ENCODE measurements around the gene TMEM41B. TPM values are rescaled to one million over a fixed set of nuclear protein-coding genes. Genes with fewer than 3 reads are reported as not detected.

TMEM41B gene
- total RNA-seq, 1 experiment from 2014 or later, result 55.1 TPM

DNA sequence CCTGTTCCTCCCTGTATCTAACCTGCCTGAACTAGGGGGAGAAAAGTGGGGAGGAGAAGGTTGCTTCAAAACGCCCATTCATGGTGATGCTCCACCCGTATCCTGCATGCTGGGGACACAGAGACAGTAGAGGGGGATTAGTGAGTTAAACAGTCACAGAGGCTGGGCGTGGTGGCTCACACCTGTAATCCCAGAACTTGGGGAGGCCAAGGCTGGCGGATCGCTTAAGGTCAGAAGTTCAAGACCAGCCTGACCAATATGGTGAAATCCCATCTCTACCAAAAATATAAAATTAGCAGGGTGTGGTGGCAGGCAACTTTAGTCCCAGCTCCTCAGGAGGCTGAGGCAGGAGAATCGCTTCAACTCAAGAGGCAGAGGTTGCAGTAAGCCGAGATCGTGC is 47.5 kb downstream of the TMEM41B start:
- TF ChIP-seq EZH2 (IDR thresholded peaks at IDR 0.05; ENCODE audit: borderline replicate concordance, low read depth, low read length, poor library complexity, severe bottlenecking), result no peak
- no peak for TF ChIP-seq CTCF (conservative IDR thresholded peaks at IDR 0.05; ENCODE audit: low read depth, low read length)
- BruUV-seq (replicated peaks), result no TSS peak
- intact Hi-C loops (cut with micrococcal nuclease; ENCODE audit: unreplicated experiment), result no loop called here

DNA sequence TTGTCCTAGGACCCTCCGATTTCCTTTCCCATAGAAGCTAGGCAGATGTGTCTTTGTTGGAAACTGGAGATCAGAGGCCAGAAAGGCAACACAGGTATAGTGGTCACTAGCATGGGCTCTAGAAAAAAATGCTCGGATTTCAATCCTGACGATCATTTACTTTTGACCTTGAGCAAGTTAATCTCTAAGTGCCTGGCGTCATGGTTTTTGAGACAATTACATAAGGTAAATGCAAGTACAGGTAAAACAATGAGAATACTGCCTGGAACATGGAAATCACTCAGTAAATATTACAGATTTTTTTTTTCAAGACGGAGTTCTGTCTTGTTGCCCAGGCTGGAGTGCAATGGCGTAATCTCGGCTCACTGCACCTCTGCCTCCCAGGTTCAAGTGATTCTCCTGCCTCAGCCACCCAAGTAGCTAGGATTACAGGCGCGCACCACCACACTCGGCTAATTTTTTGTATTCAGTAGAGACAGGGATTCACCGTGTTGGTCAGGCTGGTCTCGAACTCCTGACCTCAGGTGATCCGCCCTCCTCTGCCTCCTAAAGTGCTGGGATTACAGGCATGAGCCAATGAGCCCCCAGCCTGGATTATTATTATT is 48.2 kb downstream of the TMEM41B start:
- Histone ChIP-seq H3K9me3 (ENCODE audit: low read depth, low read length, poor library complexity, severe bottlenecking) (no peaks in the 10 kb centered on the region), H3K27ac (ENCODE audit: low read depth, low read length, poor library complexity, severe bottlenecking) (no peak overlapping the region), H3K27me3 (replicated peaks; ENCODE audit: insufficient read depth, low read depth, low read length, poor library complexity) (no peaks in the 10 kb centered on the region), H3K4me3 (ENCODE audit: low read depth, low read length, poor library complexity, severe bottlenecking) (no peak overlapping the region), H3K4me1 (ENCODE audit: insufficient read depth, low read length, poor library complexity, severe bottlenecking) (peaks cover 15% of the 10 kb centered on the region), H3K36me3 (ENCODE audit: insufficient read depth, low read length, poor library complexity, severe bottlenecking) (no peaks in the 10 kb centered on the region)
- no peak for DNase-seq (ENCODE audit: low spot score)
- POLR2A ChIA-PET (ENCODE audit: low non-redundant PET), result no interaction called here
- TF ChIP-seq EZH2 (IDR thresholded peaks at IDR 0.05; ENCODE audit: borderline replicate concordance, low read depth, low read length, poor library complexity, severe bottlenecking) (no peak), CTCF (conservative IDR thresholded peaks at IDR 0.05; ENCODE audit: low read depth, low read length) (no peak)
- CTCF ChIA-PET, result no interaction called here
- TSS peak; percentile 80 for BruUV-seq (replicated peaks)
- intact Hi-C loops (cut with micrococcal nuclease; ENCODE audit: unreplicated experiment), result no loop called here

More for the DNA sequence above, 47.5 kb downstream of the TMEM41B start:
- Histone ChIP-seq H3K27me3 (replicated peaks; ENCODE audit: insufficient read depth, low read depth, low read length, poor library complexity) (no peaks in the 10 kb centered on the region), H3K36me3 (ENCODE audit: insufficient read depth, low read length, poor library complexity, severe bottlenecking) (no peaks in the 10 kb centered on the region), H3K4me1 (ENCODE audit: insufficient read depth, low read length, poor library complexity, severe bottlenecking) (peaks cover 8% of the 10 kb centered on the region), H3K27ac (ENCODE audit: low read depth, low read length, poor library complexity, severe bottlenecking) (no peak overlapping the region), H3K4me3 (ENCODE audit: low read depth, low read length, poor library complexity, severe bottlenecking) (no peak overlapping the region), H3K9me3 (ENCODE audit: low read depth, low read length, poor library complexity, severe bottlenecking) (no peaks in the 10 kb centered on the region)
- no peak for DNase-seq (ENCODE audit: low spot score)
- ChIA-PET CTCF (interaction anchor here (0.7 kb wide), 1 partner anchor 421 kb away, joined by 3 read pairs; no protein-coding TSS in a partner anchor), POLR2A (ENCODE audit: low non-redundant PET) (no interaction called here)

- Histone ChIP-seq H3K27ac (ENCODE audit: low read depth, low read length, poor library complexity, severe bottlenecking) (peak within 1 kb of the TSS; percentile 85), H3K36me3 (ENCODE audit: insufficient read depth, low read length, poor library complexity, severe bottlenecking) (no peaks in the 10 kb centered on the region), H3K4me1 (ENCODE audit: insufficient read depth, low read length, poor library complexity, severe bottlenecking) (peaks cover 22% of the 10 kb centered on the region), H3K27me3 (replicated peaks; ENCODE audit: insufficient read depth, low read depth, low read length, poor library complexity) (no peaks in the 10 kb centered on the region), H3K4me3 (ENCODE audit: low read depth, low read length, poor library complexity, severe bottlenecking) (peak within 1 kb of the TSS; percentile 78), H3K9me3 (ENCODE audit: low read depth, low read length, poor library complexity, severe bottlenecking) (no peaks in the 10 kb centered on the region)
- peak; percentile 81 for DNase-seq (ENCODE audit: low spot score)
- intact Hi-C loops (cut with micrococcal nuclease; ENCODE audit: unreplicated experiment), result no loop called here
- ChIA-PET POLR2A (ENCODE audit: low non-redundant PET) (no interaction called here), CTCF (no interaction called here)
- TF ChIP-seq CTCF (conservative IDR thresholded peaks at IDR 0.05; ENCODE audit: low read depth, low read length) (no peak), EZH2 (IDR thresholded peaks at IDR 0.05; ENCODE audit: borderline replicate concordance, low read depth, low read length, poor library complexity, severe bottlenecking) (no peak)
- BruUV-seq (replicated peaks), result no TSS peak
These were observed 48.9 kb downstream of the TMEM41B start, which contains the start of gene DENND5A for GRCh38 chr11:9265211-9266131. DENND5A (minus strand) TSS chr11:9265350; CDS start chr11:9265069, 281 bp downstream.
